Hippocampal formation (tissue), 2 donors: ENCODE data around the gene VPS13A.
"Not testable (repeated sequence)": the region's sequence is repeated elsewhere in the genome, so short reads cannot be mapped to it uniquely, and the experiment has no call there.

Experiments
- DNase-seq, 2 donors: peaks; one replicate each; lab custom pipeline; 2025; lab: John Stamatoyannopoulos, UW

The VPS13A gene

DNA sequence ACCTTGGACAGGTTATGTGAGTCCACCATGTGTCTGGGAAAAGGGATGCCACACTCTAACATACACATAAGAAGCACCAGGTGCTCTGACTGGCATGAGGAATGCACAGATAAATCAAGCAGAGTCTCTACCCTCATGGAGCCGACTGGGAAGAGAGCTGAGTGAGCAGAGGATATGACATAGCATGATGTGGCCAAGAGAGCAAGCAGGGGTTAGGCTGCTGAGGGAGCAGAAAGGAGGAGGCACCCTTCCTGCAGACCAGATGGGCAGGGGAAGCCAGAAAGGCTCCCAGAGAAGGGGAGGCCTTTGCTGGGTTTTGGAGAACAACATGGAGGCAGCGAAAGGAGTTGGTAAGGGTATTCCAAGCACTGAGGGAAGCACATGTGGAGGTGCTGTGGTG lies 247.7 kb downstream of the VPS13A start:
- no peak for DNase-seq

DNA sequence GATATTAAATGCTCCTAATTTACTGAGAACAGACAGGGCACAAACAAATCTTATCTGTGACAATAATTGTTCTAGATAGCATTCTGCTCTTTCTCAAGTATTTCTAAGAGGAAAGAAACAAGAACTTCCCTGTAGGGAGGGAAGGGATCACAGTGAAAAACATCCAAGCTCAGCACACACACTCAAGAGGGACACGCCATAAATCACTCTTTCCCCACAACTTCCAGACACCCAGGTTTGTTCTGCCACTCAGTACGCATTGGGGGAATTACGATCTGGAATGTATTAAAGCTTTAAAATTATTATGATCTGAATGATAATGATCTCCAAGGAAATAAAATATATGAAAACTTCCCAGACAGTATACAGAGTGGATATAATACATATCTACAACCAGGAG lies 249.4 kb downstream of the VPS13A start:
- no peak for DNase-seq

DNA sequence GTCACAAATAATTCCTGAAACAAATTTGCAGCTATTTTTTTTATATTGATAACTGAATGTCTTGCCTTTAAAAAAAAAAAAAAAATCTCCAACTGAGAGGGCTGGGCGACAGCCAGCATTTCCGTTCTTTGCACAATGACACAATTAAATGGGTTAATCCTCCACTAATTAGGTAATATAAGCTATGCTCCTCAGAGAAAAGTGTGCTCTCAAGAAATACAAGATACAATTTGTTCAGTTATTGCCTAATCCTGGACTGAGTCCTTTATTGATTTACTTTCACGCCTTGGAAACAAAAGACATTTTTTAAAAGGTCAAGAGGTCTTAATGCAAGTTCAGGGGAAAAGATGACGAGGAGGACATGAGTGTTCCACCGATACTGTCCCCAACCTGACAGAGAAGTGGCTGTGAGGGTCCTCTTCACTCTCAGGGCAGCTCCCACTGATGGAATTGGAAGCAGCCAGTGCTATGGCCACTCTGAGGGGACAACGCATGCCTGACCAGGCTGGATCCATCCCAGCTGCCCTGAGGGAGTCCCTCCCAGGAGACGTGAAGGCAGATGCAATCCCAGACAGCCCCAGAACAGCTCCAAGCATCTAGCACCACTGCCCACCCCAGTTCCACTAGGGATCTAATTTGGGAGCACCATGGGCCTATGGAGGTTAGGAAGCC lies 250.1 kb downstream of the VPS13A start:
- DNase-seq, result no peak

DNA sequence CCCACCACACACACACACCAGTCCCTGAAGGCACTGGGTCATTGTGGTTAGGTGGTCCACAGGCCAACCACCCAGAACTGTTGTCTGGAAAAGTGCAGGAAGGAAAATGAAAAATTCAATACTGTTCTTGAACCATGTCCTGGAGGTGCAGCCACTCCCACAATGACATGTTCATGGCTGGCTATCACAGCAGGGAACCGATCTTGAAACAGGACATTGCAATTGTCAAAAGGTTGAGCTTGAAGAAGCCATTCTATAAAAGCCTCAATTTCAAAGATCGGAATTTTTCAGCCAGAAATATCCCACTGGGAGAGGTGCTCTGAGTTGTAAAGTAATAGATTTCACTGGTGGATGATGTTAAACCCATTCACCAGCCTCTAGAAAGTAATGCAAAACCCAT lies 252.6 kb downstream of the VPS13A start:
- DNase-seq, result no peak

DNA sequence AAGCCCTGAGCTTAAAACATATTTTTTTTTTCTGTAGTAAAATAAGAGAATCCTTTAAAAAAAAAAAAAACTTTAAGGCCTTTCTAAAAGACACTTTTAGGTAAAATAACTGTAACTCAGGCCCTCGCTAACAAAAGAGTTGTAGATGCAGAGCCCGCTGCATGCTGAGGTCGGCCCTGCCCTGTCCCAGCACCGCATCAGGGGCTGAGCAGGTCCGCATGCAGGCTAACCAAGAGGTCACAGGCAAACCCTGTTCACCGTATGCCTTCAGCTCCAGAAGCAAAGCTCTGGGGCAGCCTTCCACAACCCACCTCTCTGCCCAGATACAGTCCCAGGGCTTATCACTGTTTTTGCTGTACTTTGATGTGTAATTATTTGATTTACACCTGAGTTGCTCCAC lies 254.7 kb downstream of the VPS13A start:
- no peak for DNase-seq

DNA sequence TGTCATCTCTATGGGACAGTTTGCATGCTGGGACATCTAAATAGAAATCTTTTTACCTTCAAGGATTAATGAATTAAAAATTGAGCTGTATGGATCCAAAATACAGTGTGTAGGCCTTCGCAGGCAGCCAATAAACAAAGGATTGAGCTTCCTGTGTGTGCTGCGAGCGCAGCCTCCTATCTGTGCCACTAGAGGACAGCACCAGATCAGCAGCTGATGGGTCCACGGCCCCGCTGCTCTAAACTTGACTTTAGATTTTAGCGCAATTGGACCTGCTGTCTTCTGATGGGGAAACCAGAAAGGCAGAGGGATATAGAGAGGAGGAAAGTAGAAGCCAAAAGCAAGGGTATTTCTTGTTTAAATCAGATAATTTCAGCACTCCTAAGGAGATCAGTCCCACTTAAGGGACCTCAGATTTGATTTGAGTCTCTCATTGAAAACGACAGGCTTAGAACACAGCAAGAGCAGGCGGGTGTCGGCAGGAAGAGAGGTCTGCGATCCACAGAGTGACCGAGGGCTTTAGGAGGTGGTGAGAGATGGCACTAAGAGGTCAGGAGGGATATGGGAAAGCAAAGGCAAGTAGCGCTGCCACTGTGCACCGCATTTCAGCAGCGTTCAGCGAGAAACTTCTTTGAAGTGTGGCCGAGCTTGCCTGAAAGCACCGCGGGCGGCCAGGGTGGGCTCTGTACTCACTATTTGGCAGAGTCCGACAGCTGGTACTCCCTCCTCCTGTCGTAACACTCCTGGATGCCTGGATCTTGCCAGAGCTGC lies 256.5 kb downstream of the VPS13A start:
- DNase-seq, result peak; percentile 55 to 75

DNA sequence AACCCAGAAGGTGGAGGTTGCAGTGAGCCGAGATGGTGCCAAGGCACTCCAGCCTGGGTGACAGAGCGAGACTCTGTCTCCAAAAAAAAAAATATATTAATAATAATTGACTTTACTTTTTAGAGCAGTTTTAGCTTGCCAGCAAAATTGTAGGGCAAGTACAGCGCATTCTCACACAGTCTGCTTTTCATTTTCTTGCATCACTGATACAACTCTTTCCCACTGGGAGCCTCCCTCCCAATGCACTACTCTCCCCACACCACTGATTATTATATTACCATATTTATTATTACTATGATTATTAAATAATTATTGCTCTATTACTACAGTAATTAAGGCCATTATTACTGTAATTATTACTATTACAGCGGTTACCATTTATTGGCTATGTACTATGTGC lies 257.9 kb downstream of the VPS13A start:
- no peak for DNase-seq

DNA sequence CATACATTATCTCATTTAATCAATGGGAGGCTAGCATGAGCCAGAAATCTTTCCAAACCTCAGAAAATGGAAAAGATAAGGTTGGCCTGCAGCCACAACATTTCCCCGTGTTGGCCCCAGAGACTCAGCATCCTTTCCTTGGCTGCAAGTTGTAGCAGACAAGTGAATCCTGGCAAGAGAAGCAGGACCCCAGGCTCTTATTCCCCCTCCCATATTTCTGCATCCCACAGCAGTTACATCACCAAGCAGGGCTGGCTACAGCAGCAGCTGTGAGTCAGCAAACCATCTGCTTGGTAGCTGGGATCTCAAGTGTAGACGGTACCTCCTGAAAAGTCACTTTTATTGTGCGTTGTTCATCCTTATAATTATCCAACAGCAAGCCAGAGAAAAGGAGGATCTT lies 258.4 kb downstream of the VPS13A start:
- no peak for DNase-seq

DNA sequence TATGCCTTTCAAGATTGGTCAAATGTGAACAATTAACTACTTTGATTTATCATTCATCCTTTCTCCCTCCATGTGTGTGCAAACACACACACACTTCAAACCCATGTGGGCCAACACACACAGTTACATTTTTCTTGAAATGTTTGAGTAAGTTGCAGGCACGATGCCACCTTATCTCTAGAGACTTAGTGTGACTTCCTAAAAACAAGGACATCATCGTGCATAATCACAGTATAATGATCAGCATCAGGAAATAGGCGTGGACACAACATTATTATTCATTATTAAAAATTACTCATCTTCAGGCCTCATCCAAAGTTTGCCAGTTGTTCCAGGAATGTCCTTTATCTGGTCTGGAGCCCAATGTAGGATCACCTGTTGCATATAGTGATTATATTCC lies 261.3 kb downstream of the VPS13A start:
- DNase-seq, result no peak

DNA sequence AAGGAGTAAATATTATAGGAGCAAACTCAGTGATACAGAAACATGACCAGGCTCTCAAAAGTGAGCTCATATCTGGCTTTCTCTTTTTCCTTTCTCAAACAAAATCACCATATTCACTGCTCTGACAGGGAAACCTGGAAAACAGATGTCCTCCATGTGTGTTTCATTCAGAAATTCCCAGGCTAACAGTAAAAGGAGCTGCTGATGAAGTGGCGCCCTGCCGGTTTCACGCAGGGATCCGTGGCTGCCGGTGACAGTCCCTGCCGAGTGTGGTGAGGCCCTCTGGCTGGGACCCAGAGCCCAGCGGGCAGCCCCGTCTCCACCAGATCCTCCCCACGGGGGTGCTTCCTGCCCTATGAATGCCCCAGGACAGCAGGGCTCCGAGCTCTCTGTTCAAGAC lies 262.7 kb downstream of the VPS13A start:
- DNase-seq, result no peak

DNA sequence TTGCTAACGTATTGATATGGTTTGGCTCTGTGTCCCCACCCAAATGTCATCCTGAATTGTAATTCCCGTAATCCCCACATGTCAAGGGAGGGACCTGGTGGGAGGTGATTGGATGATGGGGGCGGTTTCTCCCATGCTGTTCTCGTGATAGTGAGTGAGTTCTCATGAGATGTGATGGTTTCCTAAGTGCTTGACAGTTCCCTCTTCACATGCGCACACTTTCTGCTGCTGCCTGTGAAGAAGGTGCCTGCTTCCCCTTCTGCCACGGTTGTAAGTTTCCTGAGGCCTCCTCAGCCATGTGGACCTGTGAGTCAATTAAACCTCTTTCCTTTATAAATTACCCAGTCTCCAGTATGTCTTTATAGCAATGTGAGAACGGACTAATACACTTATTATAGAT lies 263.8 kb downstream of the VPS13A start:
- DNase-seq, result not testable (repeated sequence)

DNA sequence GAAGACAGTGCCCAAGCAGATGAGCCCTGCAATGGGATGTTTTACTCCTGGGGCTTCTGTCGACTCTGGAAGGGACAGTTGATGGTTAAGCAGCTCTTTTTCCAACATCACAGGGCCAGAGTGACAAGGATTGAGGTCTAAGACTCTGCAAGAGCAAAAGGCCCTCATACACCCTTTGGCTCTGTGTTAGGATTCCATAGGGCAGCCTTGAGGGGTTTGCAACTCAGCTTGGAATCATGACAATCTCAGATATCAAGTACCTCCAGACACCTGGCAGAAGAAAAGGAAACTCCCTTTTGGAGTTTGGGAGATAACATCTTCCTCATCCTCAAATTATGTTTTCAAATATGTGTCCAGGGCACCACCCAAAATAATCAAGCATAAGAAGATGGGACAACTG lies 265.1 kb downstream of the VPS13A start:
- no peak for DNase-seq

DNA sequence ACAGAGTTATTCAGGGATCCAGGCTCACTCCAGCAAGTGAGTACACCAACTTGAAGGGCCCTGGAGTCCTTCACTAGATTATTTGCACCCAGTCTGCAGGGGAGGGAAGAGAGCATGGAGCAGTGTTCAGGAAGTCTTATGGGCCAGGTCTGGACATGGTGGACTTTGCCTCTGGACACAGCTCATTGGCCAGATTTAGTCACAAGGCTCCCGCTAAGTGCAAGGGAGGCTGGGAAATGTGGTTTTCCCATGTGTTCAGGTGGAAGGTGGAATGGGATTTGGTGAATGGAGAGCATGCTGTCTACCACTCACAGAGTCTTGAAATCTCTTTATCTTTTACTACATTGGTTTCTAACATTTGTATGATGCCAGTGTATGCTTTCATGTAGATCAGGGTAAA lies 270.3 kb downstream of the VPS13A start:
- no peak for DNase-seq

DNA sequence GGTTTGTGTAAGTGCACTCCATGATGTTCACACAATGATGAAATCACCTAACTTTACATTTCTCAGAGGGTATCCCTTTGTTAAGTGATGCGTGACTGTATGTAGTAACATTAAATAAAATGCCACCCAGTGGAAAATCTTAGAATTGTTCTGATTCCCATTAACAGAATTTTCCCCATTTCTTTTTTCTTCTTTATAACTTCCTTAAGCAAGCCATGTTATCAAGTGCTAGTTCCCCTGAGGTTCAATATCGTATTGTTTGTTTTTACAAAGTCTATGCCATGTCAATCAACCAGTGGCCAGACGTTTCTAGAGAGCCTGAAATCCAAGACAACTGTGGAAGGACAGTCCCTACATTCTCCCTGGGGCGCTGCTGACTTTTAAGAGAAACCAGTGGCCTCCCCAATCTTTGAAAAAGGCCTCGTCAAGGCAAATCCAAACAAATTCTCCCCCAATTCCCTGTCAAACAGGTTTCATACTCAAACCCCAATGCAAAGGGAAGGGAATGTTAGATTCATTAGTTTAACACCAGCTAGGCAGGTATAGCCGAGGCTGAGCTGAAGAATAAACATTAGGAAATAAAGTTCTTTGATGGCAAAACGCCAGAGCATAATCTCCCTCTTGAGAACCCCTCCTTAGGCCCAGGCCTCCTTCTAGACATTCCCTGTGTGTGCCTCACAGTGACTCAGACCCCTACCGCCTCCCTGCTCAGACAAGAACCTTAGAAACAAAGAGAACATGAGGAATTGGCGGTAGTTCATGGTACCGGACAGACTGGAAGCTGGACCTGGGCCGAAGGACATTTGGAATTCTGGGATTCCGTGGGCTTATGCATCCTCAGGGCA lies 272.1 kb downstream of the VPS13A start:
- no peak for DNase-seq

DNA sequence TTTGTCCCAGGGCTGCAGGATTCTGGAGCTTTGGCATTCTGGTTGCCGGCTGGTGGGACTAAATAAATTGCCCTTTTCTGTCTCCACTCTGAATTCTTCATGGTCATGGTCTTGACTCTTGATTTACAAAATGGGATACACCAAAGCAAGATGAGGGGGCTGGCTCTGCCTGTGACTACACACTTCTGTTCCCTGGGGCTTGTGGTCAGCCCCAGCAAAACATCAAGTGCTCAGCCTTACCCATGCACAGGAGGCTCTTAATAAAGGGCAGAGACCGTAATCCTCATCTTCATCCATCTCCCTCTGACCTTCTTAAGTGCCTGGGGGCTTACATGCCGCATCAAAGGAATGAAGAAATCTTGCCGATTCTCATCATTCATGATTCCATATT lies 272.7 kb downstream of the VPS13A start:
- DNase-seq, result no peak

DNA sequence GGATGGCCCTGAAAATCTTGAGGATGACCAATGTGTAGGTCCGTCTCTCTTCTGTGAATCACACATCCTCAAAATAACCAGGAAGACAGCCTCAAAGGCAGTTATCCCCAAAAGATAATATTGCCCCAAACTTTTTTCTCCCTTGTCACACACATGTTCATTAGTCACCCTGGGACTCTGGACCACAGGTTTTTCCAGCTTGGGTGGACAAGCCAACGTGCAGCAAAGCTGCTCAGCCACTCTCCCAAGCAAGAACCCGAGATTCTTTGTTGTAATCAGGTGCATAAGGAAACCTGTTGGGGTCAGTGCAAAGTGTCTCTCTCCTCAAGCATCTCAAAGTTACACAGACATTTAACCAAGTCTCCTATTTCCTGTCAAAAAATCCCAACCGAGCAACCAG lies 274.2 kb downstream of the VPS13A start:
- DNase-seq, result no peak

DNA sequence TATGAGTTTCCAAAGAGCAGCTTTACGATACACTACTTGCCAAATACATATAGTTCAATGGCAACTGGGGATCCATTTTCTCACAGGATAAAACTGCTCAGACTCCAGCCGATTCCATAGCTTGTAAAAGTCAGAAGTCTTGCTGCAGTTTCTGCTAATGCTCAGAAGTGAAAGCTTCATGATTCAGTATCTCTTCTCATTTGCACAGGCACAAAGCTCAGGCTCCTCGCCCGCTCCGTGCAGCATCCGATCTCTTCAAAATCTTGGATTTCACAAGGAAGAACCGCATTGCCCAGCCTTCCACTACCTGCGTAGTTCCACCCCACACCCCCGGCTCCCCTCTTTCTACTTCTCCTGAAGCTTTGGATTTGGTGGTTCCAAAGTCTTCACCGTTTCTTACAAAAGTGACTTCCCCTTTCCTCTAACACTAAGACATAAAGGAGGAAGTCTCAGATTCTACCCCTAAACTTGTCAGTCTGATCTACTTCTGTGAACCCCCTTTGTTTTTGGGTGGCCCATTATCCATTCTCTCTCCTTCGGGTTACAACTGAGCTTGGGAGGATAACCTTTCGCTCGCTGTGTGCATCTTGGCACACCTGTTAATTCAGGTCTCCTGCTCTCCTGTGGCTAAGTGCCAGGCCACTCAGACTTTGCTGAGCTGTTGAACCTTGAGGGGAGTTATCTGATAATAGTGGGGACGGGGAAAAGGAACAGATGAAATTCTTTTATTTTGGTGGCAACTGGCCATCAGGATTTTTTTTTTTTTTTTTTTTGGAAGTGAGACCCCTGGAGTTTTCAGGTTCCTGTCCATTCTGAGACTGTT lies 276.7 kb downstream of the VPS13A start:
- no peak for DNase-seq

DNA sequence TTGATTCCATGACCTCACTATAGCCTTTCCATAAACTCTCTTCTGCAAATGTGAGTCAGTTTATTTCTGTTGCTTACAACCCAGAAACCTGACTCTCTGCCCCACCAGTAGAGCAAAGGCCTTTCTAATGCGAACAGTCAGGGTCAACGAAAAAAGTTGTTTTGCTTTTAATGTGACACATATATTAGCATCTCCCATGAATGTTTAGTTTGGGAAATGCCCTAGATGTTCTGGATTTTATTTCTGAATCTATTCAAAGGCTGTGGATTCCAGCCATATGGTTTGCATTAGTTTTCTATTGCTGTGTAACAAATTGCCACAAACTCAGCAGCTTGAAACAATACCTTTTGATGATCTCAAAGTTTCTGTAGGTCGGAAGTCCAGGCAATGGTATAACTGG lies 277.3 kb downstream of the VPS13A start:
- no peak for DNase-seq

DNA sequence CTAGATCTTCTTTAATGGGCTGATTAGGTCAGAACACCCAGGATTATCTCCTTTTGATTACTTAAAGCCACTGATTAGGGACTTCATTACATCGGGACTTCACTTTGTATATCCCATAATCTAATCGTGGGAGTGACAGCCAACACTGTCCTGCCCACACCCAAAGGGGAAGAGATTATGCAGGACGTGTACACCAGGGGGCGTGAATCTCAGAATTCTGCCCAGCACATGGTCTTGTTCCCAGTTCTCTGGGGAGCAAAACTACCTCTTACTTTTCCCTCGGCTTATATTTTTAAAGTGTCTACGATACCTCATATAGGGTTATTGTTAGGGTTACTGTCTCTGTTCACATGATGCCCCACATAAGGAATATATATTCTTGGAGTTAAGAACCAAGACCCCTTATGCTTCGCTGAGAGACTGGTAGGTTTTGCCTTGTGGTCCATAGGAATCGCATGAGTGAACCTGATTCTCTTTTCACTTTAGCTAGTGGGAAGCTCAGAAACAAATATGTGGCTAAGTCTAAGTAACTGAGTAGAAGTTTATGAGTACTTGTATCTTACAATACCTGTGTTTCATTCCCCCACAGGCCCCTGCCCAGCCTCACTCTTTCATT lies 278.1 kb downstream of the VPS13A start:
- DNase-seq, result no peak

DNA sequence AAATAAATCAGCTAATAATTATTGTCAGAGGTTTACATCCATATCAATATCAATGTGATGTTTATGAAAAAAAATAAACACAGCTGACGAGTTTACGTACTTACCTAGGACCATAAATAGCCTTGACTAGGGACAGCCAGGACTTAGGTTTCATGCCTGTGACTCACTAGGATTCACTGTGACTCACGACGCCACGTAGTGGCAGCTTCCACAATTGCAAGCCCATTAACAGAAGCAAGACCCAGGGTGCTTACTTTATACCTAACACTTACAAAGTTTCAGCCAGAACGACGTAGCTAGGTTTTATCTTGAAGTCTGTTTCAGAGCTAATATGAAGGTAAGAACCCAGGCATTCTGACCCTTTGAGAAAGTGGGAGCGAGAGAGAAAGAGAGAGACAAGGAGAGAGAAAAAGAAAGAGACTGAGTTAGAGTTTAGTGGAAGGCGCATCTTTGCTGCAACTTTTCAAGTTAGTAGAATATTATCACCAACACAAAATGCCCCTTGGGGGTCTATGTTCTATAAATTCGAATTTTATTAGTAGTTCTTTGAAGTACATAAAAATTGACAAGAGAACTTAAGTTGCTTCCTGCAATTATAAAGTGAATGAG lies 279.6 kb downstream of the VPS13A start:
- DNase-seq, result peak; percentile 43 to 61
